CD4-positive, alpha-beta T cell treated with Interleukin-21 for 1 hour (primary cell): ENCODE results near the gene TMPRSS5.
"Not testable (repeated sequence)": the region's sequence is repeated elsewhere in the genome, so short reads cannot be mapped to it uniquely, and the experiment has no call there.

ENCODE experiments used
- DNase-seq: peaks from one replicate; pipeline ENCODE4 v3.0.0-alpha.2; 2020

The TMPRSS5 gene

GRCh38 chr11:113705871-113706655 lies at the start of gene TMPRSS5:
TMPRSS5 (minus strand) TSS chr11:113706308; CDS start chr11:113706224, 84 bp downstream.
- DNase-seq = no peak

GRCh38 chr11:113752932-113753331 lies 46.8 kb upstream of the TMPRSS5 start:
- DNase-seq = no peak

DNA sequence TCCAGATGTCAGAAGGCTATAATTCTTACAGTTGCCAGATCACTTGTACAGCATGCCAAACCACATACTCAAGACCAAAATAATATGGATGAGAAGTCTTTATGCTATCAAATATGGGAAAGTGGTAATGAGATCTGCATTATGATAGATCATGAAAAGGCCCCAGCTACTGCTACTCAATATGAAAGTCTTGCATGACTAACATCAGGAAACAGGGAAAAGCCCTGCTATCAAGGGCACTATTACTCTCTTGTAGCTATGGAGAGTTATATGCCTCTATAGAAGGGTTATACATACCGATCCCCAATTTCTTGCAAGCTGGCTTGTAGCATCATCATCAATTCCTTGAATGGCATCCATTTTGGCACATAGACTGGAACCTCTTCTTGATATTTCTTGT lies 30.2 kb upstream of the TMPRSS5 start:
- DNase-seq = no peak

GRCh38 chr11:113732092-113732491 lies 26.0 kb upstream of the TMPRSS5 start:
- no peak for DNase-seq

- DNase-seq = no peak
Measured at GRCh38 chr11:113730887-113731726, 25.0 kb upstream of the TMPRSS5 start.

GRCh38 chr11:113729456-113729855 lies 23.3 kb upstream of the TMPRSS5 start:
- no peak for DNase-seq

DNA sequence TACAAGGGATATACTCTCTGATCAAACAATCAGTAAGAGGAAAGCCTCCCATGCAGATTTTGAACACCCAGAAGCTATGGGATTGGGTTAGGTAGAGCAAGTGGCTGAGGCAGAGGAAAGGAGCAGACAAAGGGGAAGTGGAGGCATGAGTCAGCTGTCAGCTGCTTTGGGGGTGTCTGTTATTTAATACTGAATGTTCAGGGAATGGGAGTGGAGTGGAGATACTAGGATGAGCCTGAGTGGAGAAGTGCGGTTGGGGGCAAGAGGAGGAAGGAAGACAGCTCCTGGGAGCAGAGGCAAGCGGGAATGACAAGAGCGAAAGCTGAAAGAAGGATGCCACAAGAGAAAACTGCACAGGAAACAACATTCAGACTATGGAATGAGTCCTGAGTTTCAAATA lies 22.7 kb upstream of the TMPRSS5 start:
- no peak for DNase-seq

GRCh38 chr11:113725913-113726312 lies 19.8 kb upstream of the TMPRSS5 start:
- no peak for DNase-seq

- no peak for DNase-seq
Measured at GRCh38 chr11:113725407-113725806, 19.3 kb upstream of the TMPRSS5 start.

- no peak for DNase-seq
Measured at GRCh38 chr11:113724778-113725177, 18.7 kb upstream of the TMPRSS5 start.

- no peak for DNase-seq
Measured at GRCh38 chr11:113723787-113724186, 17.7 kb upstream of the TMPRSS5 start.

DNA sequence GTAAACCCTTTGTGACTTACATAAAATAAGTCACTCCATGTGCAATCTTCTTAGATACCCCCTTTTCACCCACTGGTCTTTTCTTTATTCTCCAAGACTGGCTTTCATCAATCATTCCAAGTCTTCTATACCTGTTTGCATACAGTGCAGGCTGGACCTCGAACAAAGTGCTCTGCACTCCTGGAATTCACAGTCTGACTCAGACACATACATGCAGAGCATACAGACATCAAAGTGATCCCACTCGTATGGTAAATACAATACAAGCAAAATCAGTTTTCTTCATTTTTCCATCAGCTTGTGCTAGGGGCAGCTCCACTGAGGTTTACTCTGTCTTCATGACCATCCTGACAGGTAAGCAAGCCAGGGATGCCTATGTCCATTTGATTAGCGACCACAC lies 16.8 kb upstream of the TMPRSS5 start:
- no peak for DNase-seq

DNA sequence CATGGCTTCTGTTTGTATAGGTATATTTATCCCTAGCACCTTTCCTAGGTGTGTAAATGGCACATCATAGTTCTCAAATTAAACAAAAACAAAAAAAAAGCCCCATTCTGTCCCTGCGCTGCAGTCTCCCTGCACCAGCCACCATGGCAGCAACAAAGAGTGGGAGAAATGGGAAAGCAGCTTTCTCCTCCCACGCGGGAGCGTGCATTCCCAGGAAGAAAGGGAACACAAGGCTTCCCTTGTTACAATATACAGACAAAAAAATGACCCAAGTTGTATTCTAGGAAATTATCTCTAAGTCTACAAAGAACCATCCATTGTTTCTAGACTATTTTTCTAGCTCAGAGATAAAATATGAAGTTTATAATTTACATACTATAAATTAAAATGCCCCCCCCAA lies 16.1 kb upstream of the TMPRSS5 start:
- DNase-seq = no peak

- DNase-seq = no peak
Measured at GRCh38 chr11:113721462-113722066, 15.5 kb upstream of the TMPRSS5 start.

DNA sequence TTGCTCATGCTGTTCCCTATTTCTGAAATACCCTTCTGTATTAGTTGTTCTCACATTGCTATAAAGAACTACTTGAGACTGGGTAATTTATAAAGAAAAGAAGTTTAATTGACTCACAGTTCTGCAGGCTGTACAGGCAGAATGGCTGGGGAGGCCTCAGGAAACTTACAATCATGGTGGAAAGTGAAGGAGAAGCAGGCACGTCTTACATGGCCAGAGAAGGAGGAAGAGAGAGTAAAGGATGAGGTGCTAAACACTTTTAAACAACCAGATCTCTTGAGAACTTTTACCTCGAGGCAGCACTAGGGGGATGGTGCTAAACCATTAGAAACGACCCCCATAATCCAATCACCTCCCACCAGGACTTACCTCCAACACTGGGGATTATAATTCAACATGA lies 14.4 kb upstream of the TMPRSS5 start:
- not testable (repeated sequence) for DNase-seq

DNA sequence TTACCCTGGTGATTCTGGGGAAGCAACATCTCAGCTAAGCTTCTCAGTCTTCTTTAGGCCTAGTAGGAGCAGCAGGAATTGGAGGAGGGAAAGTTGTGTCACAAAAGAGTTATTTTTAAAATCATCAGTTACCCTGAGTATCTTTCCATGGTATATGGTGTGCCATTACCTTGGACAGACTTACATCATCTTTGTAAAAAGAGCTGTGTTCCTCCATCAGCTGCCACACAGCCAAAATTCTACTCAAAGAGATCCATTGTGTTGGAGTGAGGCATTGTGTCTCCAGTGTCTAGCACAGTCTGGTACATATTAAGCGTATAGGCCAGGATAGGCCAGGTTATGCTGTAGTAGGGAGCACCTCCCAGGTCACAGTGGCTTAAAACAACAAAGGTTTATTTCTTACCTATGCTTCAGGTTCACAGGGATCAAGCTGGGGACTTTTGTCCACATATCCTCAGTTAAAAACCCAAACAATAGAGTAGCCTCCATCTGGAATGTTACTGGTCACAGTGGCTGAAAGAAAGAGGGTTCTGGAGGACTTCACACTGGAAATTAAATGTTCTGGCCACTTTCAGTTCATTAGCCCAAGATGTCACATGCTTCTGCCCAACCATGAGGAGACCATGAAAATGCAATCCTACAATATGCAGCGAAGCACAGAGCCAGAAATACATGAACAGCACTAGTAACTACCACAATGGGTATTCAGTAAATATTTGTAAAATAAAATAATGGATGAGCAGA lies 9.9 kb upstream of the TMPRSS5 start:
- no peak for DNase-seq

GRCh38 chr11:113715273-113715672 lies 9.2 kb upstream of the TMPRSS5 start:
- no peak for DNase-seq

DNA sequence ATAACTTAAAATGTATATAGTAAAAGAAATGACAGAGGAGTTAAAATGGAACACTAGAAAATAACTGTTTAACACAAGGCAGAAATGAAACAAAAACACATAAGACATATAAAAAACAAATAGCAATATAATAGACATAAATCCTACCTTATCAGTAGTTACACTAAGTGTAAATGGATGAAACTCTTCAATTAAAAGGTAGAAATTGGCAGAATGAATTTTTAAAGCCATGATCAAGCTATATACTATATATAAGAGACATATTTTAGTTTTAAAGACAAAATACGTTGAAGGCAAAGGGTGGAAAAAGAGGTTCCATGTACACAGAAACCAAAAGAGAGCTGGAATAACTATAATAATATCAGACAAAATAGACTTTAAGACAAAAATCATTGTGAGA lies 4.9 kb upstream of the TMPRSS5 start:
- no peak for DNase-seq

DNA sequence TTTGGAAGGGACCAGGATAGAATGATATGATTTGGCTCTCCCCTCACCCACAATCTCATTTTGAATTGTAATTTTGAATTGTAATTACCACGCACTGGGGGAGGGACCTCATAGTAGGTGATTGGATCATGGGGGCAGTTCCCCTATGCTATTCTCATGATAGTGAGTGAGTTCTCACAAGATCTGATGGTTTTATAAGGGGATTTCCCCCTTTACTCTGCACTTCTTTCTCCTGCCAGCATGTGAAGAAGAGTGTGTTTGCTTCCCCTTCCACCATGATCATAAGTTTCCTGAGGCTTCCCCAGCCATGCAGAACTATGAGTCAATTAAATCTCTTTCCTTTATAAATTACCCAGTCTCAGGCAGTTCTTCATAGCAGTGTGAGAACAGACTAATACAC lies 2.6 kb downstream of the TMPRSS5 start:
- DNase-seq = not testable (repeated sequence)

GRCh38 chr11:113701491-113701890 lies 4.6 kb downstream of the TMPRSS5 start:
- no peak for DNase-seq

DNA sequence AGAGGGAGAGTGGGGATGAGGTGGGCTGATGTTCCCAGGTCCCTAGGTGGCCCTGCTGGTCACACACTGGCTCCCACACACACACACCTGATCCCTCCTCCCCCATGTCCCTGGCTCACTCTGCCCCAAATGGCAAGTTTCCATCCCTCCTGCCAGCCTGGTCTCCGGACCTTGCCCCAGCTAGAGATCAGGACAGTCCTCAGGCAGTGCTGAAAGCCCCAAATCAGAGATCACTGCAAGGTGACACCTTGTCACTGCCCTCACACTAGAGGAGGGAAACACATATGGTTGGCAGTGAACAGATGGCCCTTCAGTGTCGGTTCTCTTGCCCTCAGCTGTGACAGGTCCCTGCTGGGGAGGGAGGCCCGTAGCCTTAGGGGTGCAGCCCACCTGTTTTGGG lies 7.6 kb downstream of the TMPRSS5 start:
- no peak for DNase-seq

DNA sequence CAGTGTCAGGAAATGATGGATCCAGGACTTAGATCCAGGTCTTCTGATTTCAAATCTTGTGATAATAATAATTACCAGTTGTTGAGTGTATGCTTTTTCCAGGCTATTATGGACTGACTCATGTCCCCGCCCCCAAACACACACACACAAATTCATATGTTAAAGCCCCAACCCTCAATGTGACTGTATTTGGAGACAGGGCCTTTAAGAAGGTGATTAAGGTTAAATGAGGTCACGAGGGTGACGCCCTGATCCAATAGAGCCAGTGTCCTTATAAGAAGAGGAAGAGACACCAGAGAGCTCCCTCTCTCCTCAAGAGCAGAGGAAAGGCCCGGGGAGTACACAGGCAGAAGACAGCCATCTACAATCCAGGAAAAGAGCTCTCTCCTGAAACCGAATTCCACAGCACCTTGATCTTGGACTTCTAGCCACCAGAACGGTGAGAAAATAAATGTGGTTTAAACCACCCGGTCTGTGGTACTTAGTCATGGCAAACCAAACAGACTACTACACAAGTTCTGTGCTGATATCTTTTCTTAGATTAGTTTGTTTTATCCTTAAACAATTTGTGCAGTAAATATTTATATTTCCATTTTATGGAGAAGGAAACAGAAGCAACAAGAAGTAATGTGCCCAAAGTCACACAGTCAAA lies 8.2 kb downstream of the TMPRSS5 start:
- no peak for DNase-seq
